Adrenal gland (tissue), 19 donors: ENCODE measurements around the gene TAS2R20. TPM values are rescaled to one million over a fixed set of nuclear protein-coding genes. Genes with fewer than 3 reads are reported as not detected.
"Not testable (repeated sequence)": the region's sequence is repeated elsewhere in the genome, so short reads cannot be mapped to it uniquely, and the experiment has no call there.

Source experiments
- DNase-seq, 7 donors: peaks; one replicate each; pipeline ENCODE4 v3.0.0-alpha.2; 2019 to 2020
- H3K27ac ChIP-seq, 5 donors: fragments of 200-600 bp; sonication (generic) in 4 of 5; 1 replicate in 3 of 5; 2 replicates in 2 of 5; pipeline versions ENCODE4 v1.5.1 to v1.8.0; 2016 to 2020; ENCODE audit warnings: mild to moderate bottlenecking in 1 of 5
- H3K27me3 ChIP-seq: fragments of 200-600 bp; 2 replicates; pipeline ENCODE4 v1.8.0; 2021
- H3K36me3 ChIP-seq, 2 donors: fragments of 200-600 bp; replicated peaks in 1 of 2; 1 replicate in 1 of 2; 2 replicates in 1 of 2; pipeline versions ENCODE4 v1.5.1 to v1.8.0; 2018 to 2022
- H3K4me1 ChIP-seq, 2 donors: fragments of 200-600 bp; replicated peaks in 1 of 2; 1 replicate in 1 of 2; 2 replicates in 1 of 2; pipeline versions ENCODE4 v1.5.1 to v1.8.0; 2018 to 2021
- H3K4me3 ChIP-seq, 4 donors: fragments of 200-600 bp; sonication (generic) in 3 of 4; one replicate each; pipeline ENCODE4 v1.5.1; 2016 to 2018
- H3K9me3 ChIP-seq, 3 donors: fragments of 200-600 bp; sonication (generic) in 1 of 3; replicated peaks in 1 of 3; 1 replicate in 2 of 3; 2 replicates in 1 of 3; pipeline versions ENCODE4 v1.5.1 to v1.8.0; 2016 to 2021
- POLR2A ChIP-seq, 2 donors: fragments of 450-650 bp; IDR thresholded peaks; one replicate each; pipeline ENCODE4 v1.6.1; 2017; ENCODE audit warnings: antibody characterized with exemption in 2 of 2, mild to moderate bottlenecking in 2 of 2, moderate library complexity in 1 of 2
- WGBS, 4 donors: extraction: QIAGEN DNeasy Blood & Tissue Kit in 2 of 4; methylation state at CpG; one replicate each; pipeline versions ENCODE4 v1.1.5 to v1.1.7; 2013 to 2017; 5-methylcytosine and 5-hydroxymethylcytosine counted together
- intact Hi-C, 2 donors: fragments of 100-400 bp; cut with DNase I; formaldehyde crosslinking; loops; one replicate each; pipeline versions ENCODE4 v1.14.1 to v1.15.0; 2022 to 2023
- long read RNA-seq, 10 donors: library from polyadenylated mRNA in 3 of 10; unstranded in 2 of 10; stranded (forward) in 1 of 10; transcript quantifications; one replicate each; pipeline ENCODE4 v2.0.0 and lab custom pipeline, GENCODE V29; 2021 to 2026
- polyA plus RNA-seq, 3 donors: library from polyadenylated mRNA; stranded (reverse); fragments of 200-250 nt in 2 of 3; fragments of 350-450 nt in 1 of 3; fragmentation: Illumina TruSeq in 1 of 3; extraction: RNeasy Lipid Tissue Mini Kit (QIAGEN cat#74804) in 1 of 3; gene quantifications; one replicate each; pipeline ENCODE4 v1.2.3, GENCODE V29; 2013 to 2014
- total RNA-seq, 9 donors: library from RNA; depleted of rRNA in 4 of 9; stranded (reverse); fragments of >200 nt in 4 of 9; fragments of 120-200 nt in 1 of 9; fragmentation: NEBNext Ultra II Directional in 1 of 9; extraction: Animal tissue kit (Norgen Biotek cat#: 25700) in 1 of 9; gene quantifications; one replicate each; pipeline versions ENCODE4 v1.1.0 to v1.2.4, GENCODE V29; 2013 to 2023
- TF ChIP-seq, protein P1 (sequence below), 6 experiments: fragments of 450-650 bp in 4 of 6; fragments of 200-600 bp in 2 of 6; sonication (generic) in 1 of 6; IDR thresholded peaks; 1 replicate in 5 of 6; 2 replicates in 1 of 6; pipeline versions ENCODE4 v1.5.1 to v1.8.0; 2016 to 2021; ENCODE audit warnings: antibody characterized with exemption in 6 of 6, mild to moderate bottlenecking in 2 of 6, moderate library complexity in 1 of 6
- donor health status: healthy with polysubstance abuse.
- donor health status: Bipolar disorder and iron deficiency.
- donor health status: DM: yes; HTN: yes; CAD: no.
- donor health status: DM: no; HTN: no; CAD: no.
- donor health status: DM: no; HTN: no; CAD: no.
- donor health status: DM: yes; HTN: yes; CAD: no.

TAS2R20 gene, protein sequence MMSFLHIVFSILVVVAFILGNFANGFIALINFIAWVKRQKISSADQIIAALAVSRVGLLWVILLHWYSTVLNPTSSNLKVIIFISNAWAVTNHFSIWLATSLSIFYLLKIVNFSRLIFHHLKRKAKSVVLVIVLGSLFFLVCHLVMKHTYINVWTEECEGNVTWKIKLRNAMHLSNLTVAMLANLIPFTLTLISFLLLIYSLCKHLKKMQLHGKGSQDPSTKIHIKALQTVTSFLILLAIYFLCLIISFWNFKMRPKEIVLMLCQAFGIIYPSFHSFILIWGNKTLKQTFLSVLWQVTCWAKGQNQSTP
- total RNA-seq (10 to 100 TPM in 1 of 9 donors, 1 to 10 TPM in 6, under 1 TPM in 2; 0.69 to 10.5 (median 2.0) TPM), polyA plus RNA-seq (under 1 TPM; 0.17 to 0.42 (median 0.24) TPM)
- long read RNA-seq, donor 1: 0 reads
- long read RNA-seq, donor 2: 0 reads
- long read RNA-seq, donor 3: 0 reads
- long read RNA-seq, donor 4: 0 reads
- long read RNA-seq, donor 5: 0 reads
- long read RNA-seq, donor 6: 0 reads
- long read RNA-seq, donor 7, partial matches to known transcripts: 0 of 1 reads
- long read RNA-seq, donor 7, other reads (novel, unspliced or antisense): 0 of 1 reads
- long read RNA-seq, donor 8: 0 reads
- long read RNA-seq, donor 9: 0 reads
- long read RNA-seq, donor 10, partial matches to known transcripts: 0 of 1 reads
- long read RNA-seq, donor 10, other reads (novel, unspliced or antisense): 0 of 1 reads

DNA sequence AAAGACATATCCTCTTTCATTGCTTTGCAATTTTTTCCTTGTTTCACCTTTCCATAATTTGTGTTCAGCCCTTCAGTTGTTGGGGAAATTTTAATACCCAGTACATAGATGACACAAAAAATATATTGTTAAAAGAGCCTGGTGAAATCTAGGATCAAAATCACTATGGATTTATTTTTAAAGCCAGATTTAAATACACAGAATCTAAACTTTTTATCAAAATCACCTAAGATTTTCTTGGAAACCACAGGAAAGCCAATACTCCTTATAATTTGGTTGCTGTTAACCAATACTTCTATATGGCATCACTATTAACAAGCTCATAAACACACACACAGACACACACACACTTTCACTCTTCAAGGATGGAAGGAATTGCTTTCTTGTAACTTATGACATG lies at the start of gene TAS2R20:
TSS of gene TAS2R20 (minus strand) at position 101 of the 400 bp plus-strand sequence. CDS start 429 bp downstream, outside the sequence.
- intact Hi-C loops: no loop called here
- no peaks in the 10 kb centered on the region for H3K36me3 ChIP-seq

DNA sequence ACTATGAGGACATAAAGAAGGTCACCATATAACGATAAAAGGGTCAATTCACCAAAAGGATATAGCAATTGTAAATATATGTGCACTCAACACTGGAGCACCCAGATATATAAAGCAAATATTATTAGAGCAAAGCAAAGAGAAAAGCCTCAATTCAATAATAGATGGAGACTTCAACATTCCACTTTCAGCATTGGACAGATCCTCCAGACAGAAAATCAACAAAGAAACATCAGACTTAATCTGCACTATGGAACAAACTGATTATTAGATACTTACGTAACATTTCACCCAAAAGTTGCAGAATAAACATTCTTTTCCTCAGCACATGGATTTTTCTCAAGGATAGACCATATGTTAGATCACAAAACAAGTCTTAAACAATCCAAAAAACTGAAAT lies 43.3 kb upstream of the TAS2R20 start:
- H3K4me3 ChIP-seq, intact Hi-C loops, H3K36me3 ChIP-seq, H3K9me3 ChIP-seq, H3K4me1 ChIP-seq, DNase-seq, H3K27ac ChIP-seq, H3K27me3 ChIP-seq: not testable (repeated sequence)
- WGBS, 4 donors: 76 to 98% (median 87%) methylated on average over 2 of the region's 2 CpGs

More for the DNA sequence above, at the start of gene TAS2R20:
- H3K27ac ChIP-seq: no peak within 1 kb of the TSS
- TF ChIP-seq POLR2A (IDR thresholded peaks at IDR 0.05): no peak
- TF ChIP-seq, protein P1, sequence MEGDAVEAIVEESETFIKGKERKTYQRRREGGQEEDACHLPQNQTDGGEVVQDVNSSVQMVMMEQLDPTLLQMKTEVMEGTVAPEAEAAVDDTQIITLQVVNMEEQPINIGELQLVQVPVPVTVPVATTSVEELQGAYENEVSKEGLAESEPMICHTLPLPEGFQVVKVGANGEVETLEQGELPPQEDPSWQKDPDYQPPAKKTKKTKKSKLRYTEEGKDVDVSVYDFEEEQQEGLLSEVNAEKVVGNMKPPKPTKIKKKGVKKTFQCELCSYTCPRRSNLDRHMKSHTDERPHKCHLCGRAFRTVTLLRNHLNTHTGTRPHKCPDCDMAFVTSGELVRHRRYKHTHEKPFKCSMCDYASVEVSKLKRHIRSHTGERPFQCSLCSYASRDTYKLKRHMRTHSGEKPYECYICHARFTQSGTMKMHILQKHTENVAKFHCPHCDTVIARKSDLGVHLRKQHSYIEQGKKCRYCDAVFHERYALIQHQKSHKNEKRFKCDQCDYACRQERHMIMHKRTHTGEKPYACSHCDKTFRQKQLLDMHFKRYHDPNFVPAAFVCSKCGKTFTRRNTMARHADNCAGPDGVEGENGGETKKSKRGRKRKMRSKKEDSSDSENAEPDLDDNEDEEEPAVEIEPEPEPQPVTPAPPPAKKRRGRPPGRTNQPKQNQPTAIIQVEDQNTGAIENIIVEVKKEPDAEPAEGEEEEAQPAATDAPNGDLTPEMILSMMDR (IDR thresholded peaks at IDR 0.05): no peak
- H3K9me3 ChIP-seq: peaks cover 0 to 12% (median 0%) of the 10 kb centered on the region in 3 donors
- H3K4me1 ChIP-seq: no peaks in the 10 kb centered on the region
- H3K4me3 ChIP-seq: no peak within 1 kb of the TSS
- no peaks in the 10 kb centered on the region for H3K27me3 ChIP-seq
- DNase-seq: no peak

DNA sequence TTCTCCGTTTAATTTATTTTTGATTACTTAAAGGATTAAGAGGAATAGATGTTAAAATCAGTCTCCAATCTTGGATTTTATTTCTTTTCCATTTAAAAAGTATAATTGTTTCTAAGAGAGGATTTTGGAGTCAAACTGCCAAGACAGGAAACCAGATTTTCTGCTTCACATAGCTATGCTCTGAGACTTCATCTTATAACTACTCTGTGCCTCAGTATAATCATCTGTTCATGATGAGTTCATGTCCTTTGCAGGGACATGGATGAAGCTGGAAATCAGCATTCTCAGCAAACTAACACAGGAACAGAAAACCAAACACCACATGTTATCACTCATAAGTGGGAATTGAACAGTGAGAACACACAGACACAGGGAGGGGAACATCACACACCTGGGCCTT lies 42.1 kb upstream of the TAS2R20 start:
- no peaks in the 10 kb centered on the region for H3K36me3 ChIP-seq
- peaks cover 0 to 4% of the 10 kb centered on the region in 2 donors for H3K4me1 ChIP-seq
- 93 to 100% (median 95%) methylated on average over 1 of the region's 1 CpG for WGBS, 4 donors
- H3K9me3 ChIP-seq: no peaks in the 10 kb centered on the region
- H3K27me3 ChIP-seq: no peaks in the 10 kb centered on the region
- DNase-seq: no peak
- no peak overlapping the region for H3K27ac ChIP-seq
- TF ChIP-seq, protein P1 (IDR thresholded peaks at IDR 0.05): no peak
- intact Hi-C loops: no loop called here
- H3K4me3 ChIP-seq: no peak overlapping the region

DNA sequence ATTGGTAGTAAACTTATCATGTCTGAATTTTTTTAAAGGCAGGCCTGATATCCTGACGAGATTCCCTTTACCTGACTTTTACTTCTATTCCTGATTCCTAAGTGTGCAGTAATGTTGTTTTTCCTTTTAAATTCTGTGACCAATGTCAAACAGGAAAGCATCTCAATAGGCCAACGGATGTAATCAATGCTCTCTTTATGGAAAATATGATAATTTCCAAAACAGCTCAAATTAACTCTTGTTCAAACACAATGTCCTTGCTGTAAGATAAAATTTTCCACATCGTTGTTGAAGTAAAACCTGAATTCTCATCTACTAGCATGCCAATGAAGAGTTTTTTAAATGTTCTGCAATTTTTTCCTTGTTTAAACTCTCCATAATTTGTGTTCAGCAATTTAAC lies 41.1 kb upstream of the TAS2R20 start:
- TF ChIP-seq, protein P1 (IDR thresholded peaks at IDR 0.05): no peak
- TF ChIP-seq POLR2A (IDR thresholded peaks at IDR 0.05): no peak
- Histone ChIP-seq H3K9me3 (no peaks in the 10 kb centered on the region), H3K27ac (no peak overlapping the region), H3K4me3 (no peak overlapping the region), H3K27me3 (no peaks in the 10 kb centered on the region), H3K36me3 (no peaks in the 10 kb centered on the region), H3K4me1 (peaks cover 0 to 4% of the 10 kb centered on the region in 2 donors)
- DNase-seq: no peak
- 52 to 85% (median 66%) methylated on average over 3 of the region's 3 CpGs for WGBS, 4 donors
- intact Hi-C loops: no loop called here

DNA sequence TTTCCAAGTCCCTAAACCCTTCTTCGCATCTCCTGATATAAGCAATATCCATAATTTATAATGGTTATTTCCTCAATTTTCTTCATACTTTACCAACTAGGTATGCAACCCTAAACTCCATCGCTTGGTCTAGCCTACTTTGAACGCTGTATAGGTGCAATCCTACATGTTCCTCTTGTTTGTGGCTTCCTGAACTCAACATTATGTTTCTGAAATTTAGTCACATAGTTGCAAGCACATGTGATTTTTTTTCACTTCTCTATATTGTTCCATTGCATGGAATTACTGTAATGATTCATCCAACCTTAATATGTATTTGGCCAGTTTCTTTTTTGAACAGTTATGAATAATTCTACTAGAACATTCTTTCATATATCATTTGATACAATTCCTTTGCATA lies 35.9 kb upstream of the TAS2R20 start:
- H3K36me3 ChIP-seq, H3K27me3 ChIP-seq, DNase-seq, H3K4me1 ChIP-seq, H3K9me3 ChIP-seq, intact Hi-C loops, H3K27ac ChIP-seq, H3K4me3 ChIP-seq: not testable (repeated sequence)
- WGBS, 4 donors: 100% methylated on average over 1 of the region's 3 CpGs; no CpG with 5 or more reads in 1 of the 4 donors
